ENCODE data around the gene PLIN4.
"Not testable (repeated sequence)": the region's sequence is repeated elsewhere in the genome, so short reads cannot be mapped to it uniquely, and the experiment has no call there.

The PLIN4 gene

GRCh38 chr19:4550479-4551050 lies 32.3 kb upstream of the PLIN4 start:
- in situ Hi-C loops (cut with HindIII; ENCODE audit: low pct_ligation_motif_present, low pct_unique_long_range_greater_than_20kb, low sequenced_read_pairs), result no loop called here

GRCh38 chr19:4550018-4550417 lies 31.7 kb upstream of the PLIN4 start:
- in situ Hi-C loops (cut with HindIII; ENCODE audit: low pct_ligation_motif_present, low pct_unique_long_range_greater_than_20kb, low sequenced_read_pairs), result no loop called here

More at GRCh38 chr19:4550479-4551050, 32.3 kb upstream of the PLIN4 start:
- DNase-seq, result no peak

GRCh38 chr19:4548238-4548584 lies 29.9 kb upstream of the PLIN4 start:
- no peak for DNase-seq
- in situ Hi-C loops (cut with HindIII; ENCODE audit: low pct_ligation_motif_present, low pct_unique_long_range_greater_than_20kb, low sequenced_read_pairs), result no loop called here

More at GRCh38 chr19:4550018-4550417, 31.7 kb upstream of the PLIN4 start:
- no peak for DNase-seq

GRCh38 chr19:4547303-4548237 lies 29.3 kb upstream of the PLIN4 start:
- DNase-seq, result peak; percentile 16
- in situ Hi-C loops (cut with HindIII; ENCODE audit: low pct_ligation_motif_present, low pct_unique_long_range_greater_than_20kb, low sequenced_read_pairs), result no loop called here

GRCh38 chr19:4543842-4544647 lies 25.8 kb upstream of the PLIN4 start:
- in situ Hi-C loops (cut with HindIII; ENCODE audit: low pct_ligation_motif_present, low pct_unique_long_range_greater_than_20kb, low sequenced_read_pairs), result no loop called here
- no peak for DNase-seq

- in situ Hi-C loops (cut with HindIII; ENCODE audit: low pct_ligation_motif_present, low pct_unique_long_range_greater_than_20kb, low sequenced_read_pairs), result no loop called here
- DNase-seq, result no peak
Measured at GRCh38 chr19:4542896-4543841, 24.9 kb upstream of the PLIN4 start.

GRCh38 chr19:4541806-4542145 lies 23.5 kb upstream of the PLIN4 start:
- DNase-seq; in situ Hi-C loops (cut with HindIII; ENCODE audit: low pct_ligation_motif_present, low pct_unique_long_range_greater_than_20kb, low sequenced_read_pairs): not testable (repeated sequence)

GRCh38 chr19:4541114-4541805 lies 23.0 kb upstream of the PLIN4 start:
- in situ Hi-C loops (cut with HindIII; ENCODE audit: low pct_ligation_motif_present, low pct_unique_long_range_greater_than_20kb, low sequenced_read_pairs), result no loop called here
- DNase-seq, result no peak

GRCh38 chr19:4539693-4540581 lies 21.7 kb upstream of the PLIN4 start, which contains the start of gene LRG1:
LRG1 (minus strand) TSS chr19:4540036; CDS start chr19:4540013, 23 bp downstream.
- in situ Hi-C loops (cut with HindIII; ENCODE audit: low pct_ligation_motif_present, low pct_unique_long_range_greater_than_20kb, low sequenced_read_pairs), result no loop called here
- no peak for DNase-seq

- no peak for DNase-seq
- in situ Hi-C loops (cut with HindIII; ENCODE audit: low pct_ligation_motif_present, low pct_unique_long_range_greater_than_20kb, low sequenced_read_pairs), result no loop called here
Measured at GRCh38 chr19:4539169-4539692, 20.9 kb upstream of the PLIN4 start.

GRCh38 chr19:4538601-4538954 lies 20.3 kb upstream of the PLIN4 start:
- no peak for DNase-seq
- in situ Hi-C loops (cut with HindIII; ENCODE audit: low pct_ligation_motif_present, low pct_unique_long_range_greater_than_20kb, low sequenced_read_pairs), result no loop called here

- in situ Hi-C loops (cut with HindIII; ENCODE audit: low pct_ligation_motif_present, low pct_unique_long_range_greater_than_20kb, low sequenced_read_pairs), result no loop called here
- no peak for DNase-seq
Measured at GRCh38 chr19:4537953-4538600, 19.8 kb upstream of the PLIN4 start.

GRCh38 chr19:4536798-4537197 lies 18.5 kb upstream of the PLIN4 start:
- in situ Hi-C loops (cut with HindIII; ENCODE audit: low pct_ligation_motif_present, low pct_unique_long_range_greater_than_20kb, low sequenced_read_pairs), result no loop called here
- DNase-seq, result no peak

GRCh38 chr19:4534836-4535658 lies 16.8 kb upstream of the PLIN4 start, which contains the start of gene PLIN5:
PLIN5 (minus strand) TSS chr19:4535224; CDS start chr19:4534074, 1,150 bp downstream.
- in situ Hi-C loops (cut with HindIII; ENCODE audit: low pct_ligation_motif_present, low pct_unique_long_range_greater_than_20kb, low sequenced_read_pairs), result no loop called here
- peak; percentile 65 for DNase-seq

GRCh38 chr19:4533835-4534424 lies 15.6 kb upstream of the PLIN4 start:
- in situ Hi-C loops (cut with HindIII; ENCODE audit: low pct_ligation_motif_present, low pct_unique_long_range_greater_than_20kb, low sequenced_read_pairs), result no loop called here

More at GRCh38 chr19:4533835-4534424, 15.6 kb upstream of the PLIN4 start:
- no peak for DNase-seq

Measured in ACHN (cell line).